HL-60/S4 (cell line): ENCODE measurements around the gene NOMO2.
"Not testable (repeated sequence)": the region's sequence is repeated elsewhere in the genome, so short reads cannot be mapped to it uniquely, and the experiment has no call there.

ENCODE experiments used
- in situ Hi-C: fragments of 300-500 bp; cut with MboI; formaldehyde crosslinking; loops from 2 replicates; pipeline ENCODE4 v1.14.3; 2022; ENCODE audit warnings: low sequenced_read_pairs

Gene NOMO2

DNA sequence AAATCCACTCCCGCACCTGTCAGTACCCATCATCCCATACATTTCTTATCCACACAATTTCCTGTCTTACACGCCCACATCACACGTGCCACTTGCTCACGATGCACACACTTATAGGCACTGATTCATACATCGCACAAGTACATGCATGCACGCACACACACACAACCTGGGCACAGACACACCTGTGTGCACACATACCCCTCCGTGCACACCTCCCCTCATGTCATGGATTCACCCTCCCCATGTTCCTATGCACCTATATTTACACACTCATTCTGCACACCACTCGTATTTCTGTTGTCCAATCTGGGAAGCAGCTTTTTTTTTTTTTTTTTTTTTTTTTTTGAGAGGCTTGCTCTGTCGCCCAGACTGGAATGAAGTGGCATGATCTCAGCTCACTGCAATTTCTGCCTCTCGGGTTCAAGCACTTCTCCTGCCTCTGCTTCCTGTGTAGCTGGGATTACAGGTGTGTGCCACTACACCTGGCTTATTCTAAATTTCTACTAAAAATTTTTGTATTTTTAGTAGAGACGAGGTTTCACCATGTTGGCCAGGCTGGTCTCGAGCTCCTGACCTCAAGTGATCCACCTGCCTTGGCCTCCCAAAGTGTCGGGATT lies 13.5 kb upstream of the NOMO2 start:
- in situ Hi-C loops: not testable (repeated sequence)

DNA sequence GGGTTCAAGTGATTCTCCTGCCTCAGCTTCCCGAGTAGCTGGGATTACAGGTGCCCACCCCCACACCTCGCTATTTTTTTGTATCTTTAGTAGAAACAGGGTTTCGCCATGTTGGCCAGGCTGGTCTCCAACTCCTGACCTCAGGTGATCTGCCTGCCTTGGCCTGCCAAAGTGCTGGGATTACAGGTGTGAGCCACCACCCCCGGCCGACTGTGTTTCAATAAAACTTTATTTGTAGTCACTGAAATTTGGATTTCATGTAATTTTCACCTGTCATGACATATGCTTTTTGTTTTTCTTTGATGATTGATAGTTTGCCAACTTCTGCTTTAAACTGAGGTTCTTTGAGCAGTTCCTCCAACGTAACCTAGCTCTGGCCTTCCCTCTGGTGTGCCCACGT lies 12.0 kb upstream of the NOMO2 start:
- in situ Hi-C loops: not testable (repeated sequence)

DNA sequence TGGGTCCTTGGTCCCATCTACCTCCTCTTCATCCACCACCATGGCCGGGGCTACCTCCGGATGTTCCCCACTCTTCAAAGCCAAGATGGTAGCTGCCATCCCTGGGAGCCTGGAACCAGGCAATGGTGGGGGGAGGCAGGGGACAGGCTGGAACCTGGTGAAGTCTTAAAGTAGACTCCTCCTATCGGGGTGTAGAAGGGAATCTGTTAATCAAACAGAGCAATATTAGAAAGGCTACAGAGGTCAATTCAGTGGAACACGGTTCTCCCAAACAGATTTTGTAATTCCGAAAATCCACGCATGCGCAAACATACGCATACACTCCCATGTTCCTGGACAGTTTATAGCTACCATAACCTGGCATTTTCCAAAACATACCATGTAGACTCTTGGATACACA lies 11.1 kb upstream of the NOMO2 start:
- in situ Hi-C loops: not testable (repeated sequence)

DNA sequence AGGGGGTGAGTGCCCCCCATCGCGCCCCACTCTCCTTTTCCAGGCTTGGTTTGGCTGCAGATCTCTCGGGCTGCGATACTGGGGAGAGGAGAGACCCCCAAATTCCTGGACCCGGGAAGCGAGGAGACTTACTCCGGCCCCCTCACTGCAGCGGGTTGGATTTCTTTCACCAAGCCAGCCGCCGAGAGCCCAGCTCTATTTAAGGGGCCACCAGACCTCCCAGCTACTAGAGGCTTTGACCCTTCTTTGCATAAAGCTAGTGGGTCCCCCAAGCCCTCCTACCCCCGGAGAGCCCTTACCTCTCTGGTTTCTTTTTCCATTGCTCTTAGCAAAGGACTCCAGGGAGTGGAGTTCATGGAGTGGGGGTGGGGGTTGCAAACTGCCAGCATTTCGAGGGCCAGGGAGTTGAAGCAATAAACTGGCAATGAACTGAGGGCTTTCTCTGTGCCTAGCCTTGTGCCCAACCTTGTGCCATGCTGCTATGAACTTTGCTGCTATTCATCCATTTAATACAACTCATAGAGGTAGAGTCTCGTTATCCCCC lies 9.5 kb upstream of the NOMO2 start:
- in situ Hi-C loops: not testable (repeated sequence)

DNA sequence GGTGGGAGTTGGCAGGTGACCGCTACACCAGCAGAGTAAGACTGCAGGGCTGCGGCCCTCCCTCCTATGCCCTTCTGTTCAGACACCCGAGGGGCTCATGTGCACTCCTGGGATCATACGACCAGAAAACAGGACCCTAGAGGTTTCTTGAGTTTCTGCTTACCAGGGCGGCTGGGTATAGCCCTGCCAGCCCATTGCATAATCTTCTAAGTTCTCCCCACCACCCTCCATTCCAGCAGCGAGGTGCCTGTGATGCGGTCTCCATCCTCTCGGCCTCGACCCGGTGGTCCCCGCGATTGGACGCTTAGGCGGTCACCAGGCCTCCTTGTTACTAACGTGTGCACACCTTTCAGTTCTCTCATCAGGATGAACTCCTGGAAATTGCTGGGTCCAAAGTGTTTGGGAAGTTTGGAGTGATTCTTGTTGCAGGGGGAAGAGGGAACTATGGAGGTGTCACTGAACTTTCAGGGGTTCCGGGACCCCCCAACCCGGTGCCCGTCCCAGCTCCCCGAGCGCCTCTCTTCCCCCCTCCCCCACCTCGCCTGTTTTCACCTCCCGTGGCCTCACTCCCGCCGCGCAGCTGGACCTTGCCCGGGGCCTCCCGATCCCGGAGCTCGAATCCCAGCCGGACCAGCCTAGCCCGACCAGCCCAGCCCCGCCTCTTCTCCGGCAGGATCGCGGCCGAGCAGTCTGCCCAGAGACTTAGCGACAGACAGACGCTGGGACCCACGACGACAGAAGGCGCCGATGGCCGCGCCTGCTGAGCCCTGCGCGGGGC lies 8.8 kb upstream of the NOMO2 start:
- in situ Hi-C loops: not testable (repeated sequence)

DNA sequence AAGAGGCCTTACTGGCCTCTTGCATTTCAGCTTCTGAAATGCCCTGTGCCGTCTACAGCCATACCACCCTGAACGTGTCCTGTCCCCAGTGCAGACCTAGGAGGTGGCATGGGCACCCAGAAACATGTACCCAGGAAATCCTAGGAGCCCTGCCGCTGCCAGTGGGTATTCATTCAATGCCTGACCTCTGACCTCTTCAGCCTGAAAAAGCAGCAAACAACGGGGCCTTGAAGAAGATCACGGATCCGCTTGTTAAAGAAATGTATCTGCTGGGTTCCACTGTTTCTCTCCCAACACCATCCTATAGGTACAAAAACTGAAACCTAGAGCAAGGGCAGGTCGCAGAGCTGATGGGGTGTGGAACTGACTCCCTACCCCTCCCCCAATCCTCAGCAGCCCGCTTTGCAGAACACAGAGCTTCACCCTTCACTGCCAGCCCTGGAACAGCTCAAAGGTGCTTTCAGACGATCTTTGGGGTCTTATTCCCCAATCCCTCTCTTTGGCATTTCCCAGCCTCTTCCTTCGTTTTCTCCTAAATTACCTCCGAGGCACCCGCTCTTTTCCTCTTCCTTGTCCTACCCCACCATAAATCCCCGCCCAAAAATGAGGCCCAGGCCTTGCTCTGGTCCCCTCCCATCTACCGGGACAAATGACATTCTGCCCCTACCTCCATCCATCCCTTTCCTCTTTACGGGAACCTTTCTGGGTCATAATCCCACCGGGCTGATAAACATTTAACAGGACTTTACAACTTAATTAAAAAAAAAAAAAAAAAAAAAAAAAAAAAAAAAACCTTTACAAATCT lies 1.3 kb downstream of the NOMO2 start:
- in situ Hi-C loops: not testable (repeated sequence)

DNA sequence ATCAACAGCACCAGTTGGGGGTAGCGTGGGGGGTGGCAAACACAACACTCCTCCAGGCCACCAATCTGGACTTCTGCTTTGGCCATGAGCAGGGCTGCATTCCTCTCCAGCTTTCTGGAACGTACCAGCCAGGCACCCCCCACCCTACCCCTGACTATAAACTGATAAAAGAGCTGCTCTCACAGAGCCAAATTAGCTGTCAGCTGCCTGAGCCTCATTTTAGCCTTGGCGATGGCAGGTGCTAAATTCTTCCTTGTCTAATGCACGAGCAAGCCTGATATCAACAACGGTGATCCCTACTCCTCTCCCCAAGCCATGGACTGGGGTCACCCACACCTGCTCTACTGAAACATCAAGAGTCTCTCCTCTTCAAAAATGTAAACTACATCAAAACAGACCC lies 8.2 kb downstream of the NOMO2 start:
- in situ Hi-C loops: not testable (repeated sequence)

DNA sequence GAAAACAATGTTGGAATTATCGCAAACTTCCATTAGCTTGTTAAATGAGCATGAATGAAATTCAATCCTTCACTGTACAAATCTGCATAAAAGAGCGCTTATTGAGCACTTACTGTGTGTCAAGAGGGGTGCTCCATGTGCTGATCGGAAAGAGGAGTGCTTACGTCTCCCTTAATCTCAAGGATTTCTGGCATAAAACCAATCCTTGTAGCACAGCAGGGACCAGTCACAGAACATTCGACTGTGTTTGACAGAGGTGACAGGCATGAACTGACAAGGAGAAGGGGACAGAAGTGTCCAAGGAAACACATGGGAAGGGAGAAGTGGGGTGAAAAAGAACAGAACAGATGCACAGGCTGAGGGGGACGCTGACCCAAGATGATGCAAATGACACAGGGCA lies 14.5 kb downstream of the NOMO2 start:
- in situ Hi-C loops: not testable (repeated sequence)

DNA sequence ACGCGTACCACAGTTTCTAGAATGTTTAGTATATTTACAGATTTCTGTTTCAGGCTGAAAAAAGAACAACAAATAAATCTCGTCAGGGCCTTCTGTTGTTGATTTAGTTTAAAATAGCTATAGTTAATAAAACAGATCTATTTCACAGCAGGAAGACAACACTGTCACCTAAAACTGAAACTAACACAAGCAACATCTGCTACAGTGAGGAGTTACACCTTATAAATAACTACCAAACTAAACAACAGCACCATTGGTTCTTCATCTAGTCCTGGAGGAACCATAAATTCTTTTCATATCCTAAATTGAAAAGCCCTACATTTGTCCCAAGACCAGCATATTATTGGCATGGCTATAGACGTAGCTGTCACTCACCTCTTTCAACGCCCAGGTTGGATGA lies 15.0 kb downstream of the NOMO2 start:
- in situ Hi-C loops: not testable (repeated sequence)

DNA sequence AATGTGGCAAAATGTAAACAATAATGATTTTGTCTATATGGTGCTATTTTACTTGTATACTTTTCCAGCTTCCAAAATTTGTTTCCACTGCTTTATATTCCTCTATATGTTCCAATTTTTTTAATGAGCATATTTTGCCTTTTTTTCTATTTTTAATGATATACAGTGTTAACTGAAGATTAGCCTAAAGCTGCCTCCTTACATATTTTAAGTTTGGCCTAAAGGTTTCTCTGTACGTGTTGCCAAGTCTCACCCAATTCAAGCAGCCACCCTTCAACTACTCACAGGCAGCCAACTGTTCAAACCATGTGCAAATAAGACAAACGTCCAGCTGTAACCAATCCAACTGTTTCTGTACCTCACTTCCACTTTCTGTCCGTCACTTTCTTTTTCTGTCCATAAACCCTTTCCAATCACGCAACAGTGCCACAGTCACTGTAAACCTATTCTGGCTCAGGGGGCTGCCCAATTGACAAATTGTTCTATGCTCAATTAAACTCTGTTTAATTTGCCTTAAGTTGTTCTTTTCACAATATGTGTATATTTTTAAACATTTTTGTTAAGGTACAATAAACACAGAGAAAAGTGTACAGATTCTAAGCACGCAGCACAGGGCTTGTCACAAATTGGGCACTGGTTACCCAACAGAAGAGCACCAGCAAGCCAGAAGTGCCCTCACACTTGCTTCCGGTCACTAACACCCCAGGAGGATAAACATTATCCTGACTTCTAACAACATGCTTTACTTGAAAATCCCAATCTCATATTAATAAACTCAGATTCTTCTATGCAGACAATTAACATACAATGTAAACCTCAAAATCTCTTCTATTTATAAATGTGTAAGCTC lies 17.4 kb downstream of the NOMO2 start:
- in situ Hi-C loops: not testable (repeated sequence)

DNA sequence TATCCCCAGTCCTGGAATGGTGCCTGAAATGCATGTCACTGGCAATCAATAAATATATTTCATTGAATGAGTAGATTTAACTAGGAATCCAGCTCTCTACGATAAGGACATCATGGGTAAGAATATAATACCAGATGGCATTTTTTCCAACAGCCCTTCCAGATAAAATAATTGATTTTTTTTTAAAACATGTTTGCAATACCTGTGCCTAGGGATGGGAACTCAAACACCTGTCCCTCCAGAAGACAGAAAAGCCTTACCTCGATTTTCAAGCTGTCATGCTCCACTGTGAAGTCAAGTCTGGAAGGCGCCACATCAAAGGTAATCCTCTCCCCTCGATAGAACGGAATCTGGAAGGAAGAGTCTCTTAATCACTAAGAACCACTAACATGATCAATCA lies 20.0 kb downstream of the NOMO2 start:
- in situ Hi-C loops: not testable (repeated sequence)

DNA sequence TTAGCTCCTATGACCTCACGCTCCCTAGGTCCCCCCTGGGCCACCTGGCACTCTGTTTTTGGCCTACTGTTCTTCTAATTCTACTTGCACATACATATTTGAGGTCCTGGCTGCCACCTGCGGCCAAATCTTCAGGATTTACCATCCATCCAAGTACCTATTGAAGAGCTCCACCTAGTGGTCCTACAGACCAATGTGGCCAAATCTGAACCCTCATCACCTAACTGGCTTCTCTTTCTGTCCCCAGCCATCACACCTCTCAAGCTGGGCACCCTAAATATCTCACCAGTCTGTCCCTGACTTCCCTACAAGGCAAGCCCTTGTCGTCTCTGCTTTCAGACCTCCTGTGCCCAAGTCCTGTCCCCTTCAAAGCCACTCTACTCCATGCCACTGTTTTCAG lies 24.9 kb downstream of the NOMO2 start:
- in situ Hi-C loops: not testable (repeated sequence)

DNA sequence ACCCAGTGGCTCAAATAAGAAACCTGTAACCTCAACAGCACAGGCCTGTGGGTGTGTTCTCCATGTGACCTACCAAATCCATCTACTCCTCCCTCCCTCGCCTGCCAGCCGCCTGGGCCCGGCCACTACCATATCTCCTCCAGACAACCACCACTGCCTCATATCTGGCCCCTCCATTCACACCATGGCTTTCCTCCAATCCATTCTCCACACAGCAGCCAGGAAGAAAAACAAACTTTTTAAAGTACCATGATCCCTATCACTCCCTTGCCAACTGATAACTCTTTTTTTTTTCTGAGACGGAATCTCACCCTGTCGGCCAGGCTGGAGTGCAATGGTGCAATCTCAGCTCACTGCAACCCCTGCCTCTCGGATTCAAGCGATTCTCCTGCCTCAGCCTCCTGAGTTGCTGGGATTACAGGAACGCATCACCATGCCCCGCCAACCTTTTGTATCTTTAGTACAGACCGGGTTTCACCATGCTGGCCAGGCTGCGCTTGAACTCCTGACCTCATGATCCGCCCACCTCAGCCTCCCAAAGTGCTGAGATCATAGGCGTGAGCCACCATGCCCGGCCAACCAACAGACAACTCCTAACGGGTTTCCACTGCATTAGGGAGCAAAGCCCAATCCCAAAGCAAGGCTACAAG lies 26.3 kb downstream of the NOMO2 start:
- in situ Hi-C loops: not testable (repeated sequence)

DNA sequence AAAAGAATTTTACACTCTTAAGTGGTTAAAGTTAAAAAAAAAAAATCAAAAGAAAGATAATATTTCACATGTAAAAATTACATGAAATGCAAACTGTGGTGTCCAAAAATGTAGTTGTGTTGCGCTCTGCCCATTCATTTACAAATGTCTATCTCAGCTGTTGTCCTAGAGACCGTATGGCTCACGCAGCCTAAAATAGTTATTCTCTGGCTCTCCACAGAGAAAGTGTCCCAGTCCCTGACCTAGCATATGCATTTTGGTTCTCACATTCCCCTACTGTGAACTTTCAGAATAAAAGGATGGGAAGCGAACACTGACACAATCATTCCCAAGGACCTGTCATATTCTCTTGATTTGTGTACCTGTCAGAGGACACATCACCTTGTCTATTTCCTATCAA lies 27.6 kb downstream of the NOMO2 start:
- in situ Hi-C loops: not testable (repeated sequence)

DNA sequence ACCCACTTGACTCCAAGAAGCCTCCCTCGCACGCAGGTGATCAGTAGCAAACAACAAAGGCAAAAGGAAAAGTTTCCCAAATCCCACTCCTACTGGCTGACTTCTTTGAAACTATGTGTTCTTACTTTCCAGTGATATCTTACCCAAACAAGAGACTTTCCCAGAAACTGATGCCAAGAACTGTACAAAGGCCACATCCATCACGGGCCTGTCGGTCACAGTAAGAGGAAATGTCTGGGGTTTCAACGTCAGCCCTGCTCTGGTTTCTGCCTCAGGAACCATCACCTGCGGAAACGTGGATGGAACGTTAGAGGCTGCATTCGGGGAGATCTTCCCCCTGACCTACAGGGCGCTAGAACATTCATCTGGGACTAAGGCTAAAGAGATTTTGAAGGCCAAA lies 30.6 kb downstream of the NOMO2 start:
- in situ Hi-C loops: not testable (repeated sequence)

DNA sequence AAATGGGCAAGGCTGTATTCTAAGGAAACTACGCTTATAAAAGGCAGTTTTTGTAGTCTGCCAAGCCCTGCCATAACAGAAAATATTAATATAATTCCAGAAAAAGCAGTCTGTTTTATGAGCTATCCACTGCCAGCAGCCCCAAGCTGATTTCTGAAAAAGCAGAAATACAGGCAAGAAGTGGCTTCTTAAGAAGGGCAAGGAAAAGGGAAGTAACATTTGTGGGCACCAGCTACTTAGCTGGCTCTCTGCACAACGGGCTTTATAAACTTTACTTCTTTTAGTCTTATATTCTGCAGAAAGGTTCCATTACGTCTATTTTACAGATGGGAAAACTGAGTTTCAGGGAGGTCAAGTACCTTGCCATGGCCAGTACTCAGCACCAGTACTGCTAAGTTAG lies 31.6 kb downstream of the NOMO2 start:
- in situ Hi-C loops: not testable (repeated sequence)

DNA sequence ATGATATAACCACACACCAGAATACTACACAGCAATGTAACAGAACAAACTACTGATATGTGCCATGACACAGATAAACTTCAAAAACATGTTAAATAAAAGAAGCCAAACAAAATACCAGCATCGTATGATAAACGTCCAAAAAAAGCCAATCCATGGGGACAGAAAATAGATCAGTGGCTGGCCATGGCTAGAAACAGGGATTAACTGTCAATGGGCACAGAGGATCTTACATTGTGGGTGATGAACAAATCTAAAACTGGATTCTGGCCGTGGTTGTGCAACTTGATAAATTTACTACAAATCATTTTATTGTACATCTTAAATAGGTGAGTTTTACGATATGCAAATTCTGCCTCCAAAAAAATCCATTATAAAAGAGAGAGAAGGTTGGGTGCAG lies 35.4 kb downstream of the NOMO2 start:
- in situ Hi-C loops: not testable (repeated sequence)

DNA sequence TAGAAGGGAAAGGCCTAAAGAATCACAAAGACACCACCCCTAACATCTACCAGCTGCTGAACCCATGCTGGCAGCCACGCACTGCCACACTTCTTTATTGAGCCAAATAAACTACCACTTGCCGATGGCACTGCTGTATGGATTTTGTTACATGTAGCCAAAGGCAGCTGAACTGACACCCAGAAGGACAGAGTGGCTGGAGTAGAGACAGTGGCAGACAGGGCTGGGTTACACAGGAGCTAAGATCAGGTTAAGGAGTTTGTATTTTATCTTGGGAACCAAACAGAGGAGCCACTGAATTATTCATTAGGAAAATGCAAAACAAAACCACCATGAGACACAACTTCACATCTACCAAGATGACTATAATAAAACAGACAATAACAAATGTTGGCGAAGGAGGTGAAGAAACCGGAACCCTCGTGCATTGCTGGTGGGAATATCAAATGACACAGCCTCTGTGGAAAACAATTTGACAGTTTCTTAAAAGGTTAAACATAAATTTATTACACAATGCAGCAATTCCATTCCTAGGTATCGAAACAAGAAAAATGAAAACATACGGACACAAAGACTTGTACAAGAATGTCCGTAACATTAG lies 35.9 kb downstream of the NOMO2 start:
- in situ Hi-C loops: not testable (repeated sequence)

DNA sequence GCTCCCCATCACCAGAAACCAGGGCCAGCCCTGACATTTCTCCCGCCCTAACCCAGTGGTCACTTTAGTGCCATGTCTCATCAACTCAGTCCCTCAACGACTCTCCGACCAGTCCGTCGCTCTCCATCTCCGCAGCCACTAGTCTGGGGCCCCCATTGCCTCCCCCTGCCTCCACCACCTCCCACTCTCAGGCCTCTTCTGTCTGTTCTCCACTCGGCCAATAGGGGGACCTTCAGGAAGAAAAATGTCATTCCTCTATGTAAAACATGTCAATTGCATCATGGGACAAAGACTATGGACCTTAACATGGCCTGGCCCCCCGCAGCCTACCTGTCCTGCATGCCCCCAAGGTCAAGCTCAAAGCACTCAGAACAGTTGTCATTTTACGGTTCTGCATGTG lies 39.3 kb downstream of the NOMO2 start:
- in situ Hi-C loops: not testable (repeated sequence)
